SK-N-SH (cell line): ENCODE results near the gene POLN. TPM values are rescaled to one million over a fixed set of nuclear protein-coding genes. Genes with fewer than 3 reads are reported as not detected.

Source experiments
- CTCF ChIA-PET: fragments of 300-600, 350-600 bp; formaldehyde crosslinking; extraction: SDS; loops from one replicate; lab custom pipeline; 2021; lab: Yijun Ruan, JAX
- POLR2A ChIA-PET: fragments of 350-600 bp; sonication (Branson Sonifier 250); formaldehyde crosslinking; extraction: SDS; loops from one replicate; lab custom pipeline; 2020; ENCODE audit warnings: antibody characterized with exemption, inconsistent platforms; lab: Yijun Ruan, JAX
- DNase-seq: peaks from one replicate; pipeline ENCODE4 v3.0.0; 2012
- H2AFZ ChIP-seq: fragments of 200-600 bp; sonication (generic); 2 replicates; pipeline ENCODE4 v1.8.1; 2016; ENCODE audit warnings: antibody characterized with exemption, mild to moderate bottlenecking, low read depth
- H3F3A ChIP-seq: fragments of 200-600 bp; sonication (generic); replicated peaks from 2 replicates; pipeline ENCODE3; 2016; ENCODE audit warnings: antibody characterized with exemption, mild to moderate bottlenecking; ENCODE audit not compliant: insufficient read depth
- H3K27ac ChIP-seq, 2 experiments: fragments of 200-500 bp in 1 of 2; fragments of 200-600 bp in 1 of 2; sonication (Bioruptor generic) in 1 of 2; sonication (generic), shearing (Covaris generic) in 1 of 2; 2 replicates each; pipeline versions ENCODE4 v1.5.1 to v1.6.1; 2014 to 2016; ENCODE audit warnings: low read depth in 2 of 2, inconsistent platforms in 1 of 2, low read length in 1 of 2, mild to moderate bottlenecking in 1 of 2, mixed read lengths in 1 of 2
- H3K27me3 ChIP-seq: fragments of 200-600 bp; sonication (generic), shearing (Covaris generic); 2 replicates; pipeline ENCODE4 v1.6.1; 2016; ENCODE audit warnings: mixed run types; ENCODE audit not compliant: insufficient read depth
- H3K36me3 ChIP-seq, 2 experiments: fragments of 200-500 bp in 1 of 2; fragments of 200-600 bp in 1 of 2; sonication (Bioruptor generic) in 1 of 2; sonication (generic) in 1 of 2; replicated peaks in 1 of 2; 2 replicates each; pipeline versions ENCODE3 to v1.5.1; 2014 to 2016; ENCODE audit warnings: low read length in 1 of 2, mild to moderate bottlenecking in 1 of 2; ENCODE audit not compliant: insufficient read depth in 2 of 2, control insufficient read depth in 1 of 2
- H3K4me1 ChIP-seq, 2 experiments: fragments of 200-500 bp in 1 of 2; fragments of 200-600 bp in 1 of 2; sonication (Bioruptor generic) in 1 of 2; sonication (generic), shearing (Covaris generic) in 1 of 2; 2 replicates each; pipeline versions ENCODE4 v1.5.1 to v1.6.1; 2014 to 2016; ENCODE audit warnings: low read depth in 1 of 2, low read length in 1 of 2, mixed run types in 1 of 2; ENCODE audit not compliant: insufficient read depth in 2 of 2, control insufficient read depth in 1 of 2
- H3K4me2 ChIP-seq: fragments of 200-600 bp; sonication (generic), shearing (Covaris generic); 2 replicates; pipeline ENCODE4 v1.6.1; 2017; ENCODE audit warnings: mixed run types
- H3K4me3 ChIP-seq, 2 experiments: fragments of 200-500 bp in 1 of 2; fragments of 200-600 bp in 1 of 2; sonication (Bioruptor generic) in 1 of 2; sonication (generic), shearing (Covaris generic) in 1 of 2; 2 replicates each; pipeline versions ENCODE4 v1.5.1 to v1.8.1; 2014 to 2016; ENCODE audit warnings: low read depth in 2 of 2, inconsistent platforms in 1 of 2, low read length in 1 of 2, mild to moderate bottlenecking in 1 of 2, mixed read lengths in 1 of 2, moderate library complexity in 1 of 2
- H3K79me2 ChIP-seq: fragments of 200-600 bp; sonication (generic); 2 replicates; pipeline ENCODE4 v1.8.1; 2017; ENCODE audit warnings: mild to moderate bottlenecking; ENCODE audit not compliant: insufficient read depth
- H3K9ac ChIP-seq: fragments of 200-600 bp; sonication (generic); 2 replicates; pipeline ENCODE4 v1.6.1; 2017; ENCODE audit warnings: mixed run types
- H3K9me2 ChIP-seq: fragments of 200-600 bp; sonication (generic); 2 replicates; pipeline ENCODE4 v1.6.1; 2017; ENCODE audit warnings: mixed run types
- H3K9me3 ChIP-seq: fragments of 200-600 bp; sonication (generic); 2 replicates; pipeline ENCODE4 v1.6.1; 2017; ENCODE audit warnings: mixed run types, mild to moderate bottlenecking, moderate library complexity
- H4K20me1 ChIP-seq: fragments of 200-600 bp; sonication (generic); 2 replicates; pipeline ENCODE4 v1.6.1; 2017; ENCODE audit warnings: mild to moderate bottlenecking, mixed run types; ENCODE audit not compliant: insufficient read depth
- CHD2 ChIP-seq: fragments of 150-350 bp; IDR thresholded peaks from 2 replicates; pipeline ENCODE4 v1.6.1; 2018; ENCODE audit warnings: low read length; ENCODE audit not compliant: partially characterized antibody
- CTCF ChIP-seq: fragments of 200-600 bp; sonication (generic); IDR thresholded peaks from 2 replicates; pipeline ENCODE4 v1.6.1; 2017; ENCODE audit warnings: antibody characterized with exemption, mild to moderate bottlenecking, moderate library complexity
- ELF1 ChIP-seq: IDR thresholded peaks from 2 replicates; pipeline ENCODE4 v1.4.0; 2012
- EP300 ChIP-seq, 2 experiments: IDR thresholded peaks; 2 replicates each; pipeline versions ENCODE4 v1.4.0 to v1.6.1; 2012; ENCODE audit warnings: borderline replicate concordance in 1 of 2, low read depth in 1 of 2, low read length in 1 of 2
- EZH2phosphoT487 ChIP-seq: fragments of 200-600 bp; sonication (generic); IDR thresholded peaks from 2 replicates; pipeline ENCODE4 v1.6.1; 2017; ENCODE audit warnings: low read depth, mixed run types, mild to moderate bottlenecking, antibody characterized with exemption, moderate library complexity, borderline replicate concordance
- FOSL2 ChIP-seq: IDR thresholded peaks from 2 replicates; pipeline ENCODE4 v1.4.0; 2012; ENCODE audit warnings: low read depth, mild to moderate bottlenecking, moderate library complexity, borderline replicate concordance
- FOXM1 ChIP-seq: IDR thresholded peaks from 2 replicates; pipeline ENCODE4 v1.4.0; 2012; ENCODE audit warnings: low read depth, mild to moderate bottlenecking
- GABPA ChIP-seq: IDR thresholded peaks from 2 replicates; pipeline ENCODE4 v1.4.0; 2012; ENCODE audit warnings: low read depth, mild to moderate bottlenecking
- MEF2A ChIP-seq: IDR thresholded peaks from 2 replicates; pipeline ENCODE4 v1.4.0; 2012; ENCODE audit warnings: low read depth, borderline replicate concordance
- MXI1 ChIP-seq: IDR thresholded peaks from 2 replicates; pipeline ENCODE4 v1.6.1; 2012; ENCODE audit warnings: mild to moderate bottlenecking, low read depth, low read length, improper control_type of control experiment
- NFIC ChIP-seq: IDR thresholded peaks from 2 replicates; pipeline ENCODE4 v1.4.0; 2012; ENCODE audit warnings: borderline replicate concordance
- NRF1 ChIP-seq: IDR thresholded peaks from 2 replicates; pipeline ENCODE4 v1.6.1; 2012; ENCODE audit warnings: low read depth, mild to moderate bottlenecking, low read length
- POLR2AphosphoS5 ChIP-seq: IDR thresholded peaks from 2 replicates; pipeline ENCODE4 v1.6.1; 2012; ENCODE audit warnings: low read depth, low read length
- RAD21 ChIP-seq: IDR thresholded peaks from 2 replicates; pipeline ENCODE4 v1.6.1; 2012; ENCODE audit warnings: mild to moderate bottlenecking, low read length
- RFX5 ChIP-seq: IDR thresholded peaks from 2 replicates; pipeline ENCODE4 v1.6.1; 2012; ENCODE audit warnings: mild to moderate bottlenecking, improper control_type of control experiment, low read length
- RXRA ChIP-seq: IDR thresholded peaks from 2 replicates; pipeline ENCODE4 v1.4.0; 2012; ENCODE audit warnings: low read depth, mild to moderate bottlenecking, borderline replicate concordance
- SIN3A ChIP-seq: IDR thresholded peaks from 2 replicates; pipeline ENCODE4 v1.6.1; 2012; ENCODE audit warnings: low read depth, mild to moderate bottlenecking, low read length, moderate library complexity, borderline replicate concordance
- SMC3 ChIP-seq: IDR thresholded peaks from 2 replicates; pipeline ENCODE4 v1.6.1; 2012; ENCODE audit warnings: low read depth, low read length, improper control_type of control experiment
- TEAD4 ChIP-seq: IDR thresholded peaks from 2 replicates; pipeline ENCODE4 v1.4.0; 2012; ENCODE audit warnings: mild to moderate bottlenecking, borderline replicate concordance; ENCODE audit not compliant: insufficient read depth
- USF1 ChIP-seq: IDR thresholded peaks from 2 replicates; pipeline ENCODE4 v1.4.0; 2012; ENCODE audit warnings: low read depth, borderline replicate concordance
- YY1 ChIP-seq: IDR thresholded peaks from 2 replicates; pipeline ENCODE4 v1.4.0; 2012; ENCODE audit warnings: low read depth, mild to moderate bottlenecking
- ZBTB33 ChIP-seq: IDR thresholded peaks from 2 replicates; pipeline ENCODE4 v1.4.0; 2012; ENCODE audit warnings: low read depth, borderline replicate concordance
- WGBS: methylation state at CpG from one replicate; pipeline ENCODE4 v1.1.6; 2017; ENCODE audit warnings: low lambda C conversion rate; 5-methylcytosine and 5-hydroxymethylcytosine counted together
- polyA plus RNA-seq, 3 experiments: library from polyadenylated mRNA; depleted of rRNA; stranded (reverse); fragments of >200 nt; gene quantifications; 2 replicates each; pipeline ENCODE4 v1.2.3, GENCODE V29; 2012
- TF ChIP-seq, protein P1 (sequence below): fragments of 150-350 bp; IDR thresholded peaks from 2 replicates; pipeline ENCODE4 v1.6.1; 2017; ENCODE audit warnings: antibody characterized with exemption, low read length, low read depth, borderline replicate concordance
- TF ChIP-seq, protein P2 (sequence below): IDR thresholded peaks from 2 replicates; pipeline ENCODE4 v1.4.0; 2012; ENCODE audit warnings: low read depth

The POLN gene
- polyA plus RNA-seq, 1 of the 3 experiments (the other 2 are of a cell fraction): 0.67 TPM

- H2AFZ ChIP-seq: no peak overlapping the region
- H3K36me3 ChIP-seq: no peaks in the 10 kb centered on the region
- H3K27ac ChIP-seq: no peak overlapping the region
- no peaks in the 10 kb centered on the region for H4K20me1 ChIP-seq
- POLR2A ChIA-PET: no interaction called here
- no peaks in the 10 kb centered on the region for H3K9me2 ChIP-seq
- no peak overlapping the region for H3K4me2 ChIP-seq
- no peaks in the 10 kb centered on the region for H3K27me3 ChIP-seq
- no peaks in the 10 kb centered on the region for H3K4me1 ChIP-seq
- H3K4me3 ChIP-seq: no peak overlapping the region
- no peaks in the 10 kb centered on the region for H3K9me3 ChIP-seq
- H3K9ac ChIP-seq: no peak overlapping the region
- TF ChIP-seq EZH2phosphoT487 (no peak), GABPA (no peak), USF1 (no peak), CTCF (no peak), POLR2AphosphoS5 (no peak), RAD21 (no peak), YY1 (no peak), FOXM1 (no peak)
- TF ChIP-seq, protein P1, sequence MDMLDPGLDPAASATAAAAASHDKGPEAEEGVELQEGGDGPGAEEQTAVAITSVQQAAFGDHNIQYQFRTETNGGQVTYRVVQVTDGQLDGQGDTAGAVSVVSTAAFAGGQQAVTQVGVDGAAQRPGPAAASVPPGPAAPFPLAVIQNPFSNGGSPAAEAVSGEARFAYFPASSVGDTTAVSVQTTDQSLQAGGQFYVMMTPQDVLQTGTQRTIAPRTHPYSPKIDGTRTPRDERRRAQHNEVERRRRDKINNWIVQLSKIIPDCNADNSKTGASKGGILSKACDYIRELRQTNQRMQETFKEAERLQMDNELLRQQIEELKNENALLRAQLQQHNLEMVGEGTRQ: no peak
- CTCF ChIA-PET: interaction anchor here (1.0 kb wide), 1 partner anchor 9 kb away, joined by 3 read pairs; no protein-coding TSS in a partner anchor
- no peaks in the 10 kb centered on the region for H3F3A ChIP-seq
- DNase-seq: no peak
- no peaks in the 10 kb centered on the region for H3K79me2 ChIP-seq
- 68% methylated on average over 3 of the region's 6 CpGs for WGBS
These were observed 148.7 kb downstream of the POLN start for GRCh38 chr4:2093265-2093664.

DNA sequence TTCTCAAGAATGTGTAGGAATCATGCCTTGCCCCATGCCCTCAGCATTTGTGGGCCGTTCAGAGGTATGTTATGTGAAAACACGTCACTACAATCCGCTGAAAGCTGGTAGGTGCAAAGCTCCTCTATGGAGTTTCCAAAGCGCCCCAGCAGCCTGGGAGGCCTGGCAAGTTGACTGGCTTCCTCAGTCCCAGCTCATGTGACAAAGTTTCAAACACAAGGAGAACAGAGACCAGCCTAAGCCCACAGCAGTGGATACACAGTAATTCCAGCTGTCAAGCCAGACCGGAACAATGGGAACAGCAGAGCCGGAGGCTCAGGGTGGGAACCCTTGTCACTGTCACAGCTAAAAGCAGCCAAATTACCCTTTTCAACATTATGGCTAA is 149.3 kb downstream of the POLN start:
- no peaks in the 10 kb centered on the region for H3K36me3 ChIP-seq
- no peak overlapping the region for H3K9ac ChIP-seq
- no peak overlapping the region for H3K4me3 ChIP-seq
- H3F3A ChIP-seq: no peaks in the 10 kb centered on the region
- CTCF ChIA-PET: no interaction called here
- no peak overlapping the region for H3K27ac ChIP-seq
- H3K79me2 ChIP-seq: no peaks in the 10 kb centered on the region
- H3K9me2 ChIP-seq: no peaks in the 10 kb centered on the region
- no peak overlapping the region for H3K4me2 ChIP-seq
- H3K4me1 ChIP-seq: no peaks in the 10 kb centered on the region
- no peaks in the 10 kb centered on the region for H4K20me1 ChIP-seq
- 70% methylated on average over 5 of the region's 6 CpGs for WGBS
- POLR2A ChIA-PET: no interaction called here
- no peaks in the 10 kb centered on the region for H3K27me3 ChIP-seq
- no peak for DNase-seq
- no peak overlapping the region for H2AFZ ChIP-seq
- no peaks in the 10 kb centered on the region for H3K9me3 ChIP-seq
- TF ChIP-seq RAD21 (no peak), RXRA (no peak), TEAD4 (no peak), RFX5 (no peak), NFIC (no peak), NRF1 (no peak), FOSL2 (no peak), USF1 (no peak), SIN3A (no peak), MXI1 (no peak), MEF2A (no peak), EP300 (IDR thresholded peaks at IDR 0.05; ENCODE audit: borderline replicate concordance in 1 of 2, low read depth in 1 of 2, low read length in 1 of 2) (no peak), POLR2AphosphoS5 (no peak), ELF1 (no peak), ZBTB33 (no peak), SMC3 (no peak), CHD2 (no peak)
- TF ChIP-seq, protein P2, sequence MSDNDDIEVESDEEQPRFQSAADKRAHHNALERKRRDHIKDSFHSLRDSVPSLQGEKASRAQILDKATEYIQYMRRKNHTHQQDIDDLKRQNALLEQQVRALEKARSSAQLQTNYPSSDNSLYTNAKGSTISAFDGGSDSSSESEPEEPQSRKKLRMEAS: no peak
